IPS DF 4.7 (cell line): ENCODE results near the gene UMODL1.

ENCODE experiments used
- DNase-seq: peaks from one replicate; pipeline ENCODE4 v3.0.0-alpha.2; 2013; ENCODE audit warnings: low spot score; ENCODE audit errors: extremely low read depth

The UMODL1 gene

GRCh38 chr21:42079939-42080787, 9.0 kb downstream of the UMODL1 start:
- DNase-seq = no peak

- no peak for DNase-seq
Observed at GRCh38 chr21:42080788-42081083, 9.6 kb downstream of the UMODL1 start.

- DNase-seq = no peak
Observed at GRCh38 chr21:42081138-42081537, 10.0 kb downstream of the UMODL1 start.

GRCh38 chr21:42081931-42082381, 10.8 kb downstream of the UMODL1 start:
- DNase-seq = no peak

GRCh38 chr21:42082501-42083360, 11.6 kb downstream of the UMODL1 start:
- no peak for DNase-seq

GRCh38 chr21:42083361-42083690, 12.2 kb downstream of the UMODL1 start:
- no peak for DNase-seq

GRCh38 chr21:42084079-42084478, 13.0 kb downstream of the UMODL1 start:
- DNase-seq = no peak

- DNase-seq = no peak
Observed at GRCh38 chr21:42085246-42086077, 14.3 kb downstream of the UMODL1 start.

GRCh38 chr21:42086969-42087368, 15.9 kb downstream of the UMODL1 start:
- DNase-seq = no peak

- DNase-seq = no peak
Observed at GRCh38 chr21:42088148-42088547, 17.0 kb downstream of the UMODL1 start.

- DNase-seq = no peak
Observed at GRCh38 chr21:42088658-42089057, 17.5 kb downstream of the UMODL1 start.

- DNase-seq = no peak
Observed at GRCh38 chr21:42089093-42089631, 18.0 kb downstream of the UMODL1 start.

GRCh38 chr21:42089665-42090310, 18.7 kb downstream of the UMODL1 start:
- DNase-seq = no peak

GRCh38 chr21:42091899-42092508, 20.9 kb downstream of the UMODL1 start:
- DNase-seq = no peak

- no peak for DNase-seq
Observed at GRCh38 chr21:42092771-42093170, 21.7 kb downstream of the UMODL1 start.

- no peak for DNase-seq
Observed at GRCh38 chr21:42093186-42093585, 22.1 kb downstream of the UMODL1 start.

GRCh38 chr21:42093991-42094421, 22.9 kb downstream of the UMODL1 start:
- no peak for DNase-seq

GRCh38 chr21:42094811-42095210, 23.7 kb downstream of the UMODL1 start:
- DNase-seq = no peak

GRCh38 chr21:42095581-42095980, 24.5 kb downstream of the UMODL1 start:
- no peak for DNase-seq

- no peak for DNase-seq
Observed at GRCh38 chr21:42096566-42096965, 25.4 kb downstream of the UMODL1 start.
